Tongue (tissue), 2 donors: ENCODE measurements around the gene TNK2. TPM values are rescaled to one million over a fixed set of nuclear protein-coding genes. Genes with fewer than 3 reads are reported as not detected.
"Not testable (repeated sequence)": the region's sequence is repeated elsewhere in the genome, so short reads cannot be mapped to it uniquely, and the experiment has no call there.

ENCODE experiments used
- DNase-seq: peaks from one replicate; pipeline ENCODE4 v3.0.0-alpha.2; 2015
- total RNA-seq: library from RNA; depleted of rRNA; stranded (reverse); fragments of >200 nt; gene quantifications from one replicate; pipeline ENCODE4 v1.2.3, GENCODE V29; 2014

Gene TNK2
- total RNA-seq, 1 donor from 2014 or later = 31.4 TPM

DNA sequence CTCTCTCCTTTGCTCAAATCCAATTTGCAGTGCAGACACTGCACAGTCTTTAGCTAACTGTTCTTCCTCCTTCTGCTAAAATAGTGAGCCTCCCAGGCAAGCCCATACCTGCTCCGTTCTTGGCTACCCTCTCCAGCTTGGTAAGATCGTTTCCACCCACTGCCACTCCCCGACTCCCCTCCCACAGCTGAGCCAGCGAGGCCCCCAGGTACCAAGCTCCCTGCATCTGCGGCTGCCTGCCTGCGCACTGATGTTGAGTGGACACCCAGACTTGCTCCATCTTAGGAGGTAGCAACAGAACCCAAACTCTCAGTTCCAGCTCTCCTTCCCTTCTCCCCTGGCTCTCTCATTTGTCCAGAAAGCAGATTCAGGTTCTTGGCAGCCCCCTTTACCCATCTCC is 7.9 kb upstream of the TNK2 start:
- DNase-seq = no peak

DNA sequence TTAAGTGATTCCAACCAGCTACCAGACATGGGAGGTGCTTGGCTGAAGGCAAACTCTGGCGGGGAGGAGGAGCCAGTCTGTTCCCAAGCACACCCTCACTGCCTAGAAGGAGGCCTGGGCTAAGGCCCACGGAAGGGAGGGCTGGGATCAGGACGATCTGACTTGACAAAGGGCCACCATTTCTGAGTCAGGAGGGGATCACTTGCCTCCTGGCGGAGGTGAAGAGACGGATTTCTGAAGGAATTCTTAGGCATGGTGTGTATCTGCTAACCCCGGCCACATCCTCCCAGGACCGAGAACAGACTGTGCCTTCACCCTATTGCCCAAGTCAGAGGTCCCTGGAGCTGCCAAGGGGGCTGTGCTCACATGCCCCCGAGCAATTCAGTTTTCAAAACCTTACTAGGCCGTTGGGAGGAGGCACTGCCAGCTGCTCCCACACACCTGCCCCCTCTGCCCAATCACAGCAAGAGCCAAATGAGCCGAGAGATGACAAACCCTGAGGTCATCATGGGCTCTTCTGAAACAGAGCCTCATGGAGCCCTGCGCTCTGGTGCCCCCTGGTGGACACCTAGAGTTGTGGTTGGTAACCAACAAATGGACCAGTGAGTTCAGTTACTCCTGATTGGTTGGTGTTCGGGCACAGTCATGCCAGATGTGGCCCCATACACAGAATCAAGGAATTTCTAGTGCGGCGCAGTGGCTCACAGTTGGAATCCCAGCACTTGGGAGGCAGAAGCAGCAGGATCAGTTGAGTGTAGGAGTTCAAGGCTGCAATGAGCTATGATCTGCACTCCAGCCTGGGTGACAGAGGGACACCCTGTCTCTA is 6.5 kb upstream of the TNK2 start:
- peak; percentile 96 for DNase-seq

DNA sequence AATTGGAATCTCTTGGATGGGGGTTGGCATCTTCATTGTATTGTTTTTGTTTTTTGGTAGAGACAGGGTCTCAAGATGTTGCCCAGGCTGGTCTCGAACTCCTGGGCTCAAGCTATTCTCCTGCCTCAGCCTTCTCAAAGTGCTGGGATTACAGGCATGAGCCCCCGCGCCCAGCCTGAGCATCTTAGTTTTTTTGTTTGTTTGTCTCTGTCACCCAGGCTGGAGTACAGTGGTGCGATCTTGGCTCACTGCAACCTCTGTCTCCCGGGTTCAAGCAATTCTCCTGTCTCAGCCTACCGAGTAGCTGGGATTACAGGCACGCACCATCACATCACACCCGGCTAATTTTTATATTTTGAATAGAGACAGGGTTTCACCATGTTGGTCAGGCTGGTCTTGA is 5.8 kb upstream of the TNK2 start:
- DNase-seq = not testable (repeated sequence)

- no peak for DNase-seq
Measured at GRCh38 chr3:195913382-195913781, 5.0 kb upstream of the TNK2 start.

- DNase-seq = no peak
Measured at GRCh38 chr3:195911946-195912270, 3.6 kb upstream of the TNK2 start.

DNA sequence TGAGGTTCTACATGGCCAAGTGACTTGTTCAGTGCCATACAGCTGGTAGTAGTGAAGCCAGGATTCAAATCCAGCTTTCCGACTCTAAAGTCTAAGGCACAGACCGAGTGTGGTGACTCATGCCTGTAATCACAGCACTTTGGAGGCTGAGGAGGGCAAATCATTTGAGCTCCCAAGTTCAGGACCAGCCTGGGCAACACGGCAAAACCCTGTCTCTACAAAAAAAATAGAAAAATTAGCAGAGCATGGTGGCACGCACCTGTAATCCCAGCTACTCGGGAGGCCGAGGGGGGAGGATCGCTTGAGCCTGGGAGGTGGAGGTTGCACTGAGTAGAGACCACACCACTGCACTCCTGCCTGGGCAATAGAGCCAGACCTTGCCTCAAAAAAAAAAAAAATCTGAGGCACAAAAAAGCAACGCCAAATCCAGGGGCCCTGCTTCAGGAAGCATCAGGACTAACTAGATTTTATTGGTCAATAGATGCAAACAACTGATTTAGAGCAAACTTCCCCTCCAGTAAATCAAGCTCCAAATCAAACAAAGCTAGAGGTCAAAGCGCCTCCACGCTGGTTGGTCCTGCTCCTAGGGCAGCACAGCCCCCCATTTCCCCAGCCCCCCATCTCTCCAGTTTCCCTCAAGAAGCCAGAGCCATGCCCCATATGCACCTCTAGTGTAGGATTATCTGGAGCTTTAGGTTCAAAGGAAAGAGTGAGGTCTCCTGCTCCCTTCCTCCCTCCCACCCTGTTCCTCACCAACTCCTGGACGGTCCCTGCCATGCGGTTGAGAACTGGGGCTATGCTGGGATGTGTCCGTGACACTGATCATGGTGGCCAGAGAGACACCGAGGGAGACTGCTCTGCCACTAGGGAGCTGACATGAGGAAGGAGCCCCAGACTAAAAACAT is 2.9 kb upstream of the TNK2 start:
- DNase-seq = no peak

GRCh38 chr3:195910499-195910845 is 2.1 kb upstream of the TNK2 start:
- DNase-seq = no peak

DNA sequence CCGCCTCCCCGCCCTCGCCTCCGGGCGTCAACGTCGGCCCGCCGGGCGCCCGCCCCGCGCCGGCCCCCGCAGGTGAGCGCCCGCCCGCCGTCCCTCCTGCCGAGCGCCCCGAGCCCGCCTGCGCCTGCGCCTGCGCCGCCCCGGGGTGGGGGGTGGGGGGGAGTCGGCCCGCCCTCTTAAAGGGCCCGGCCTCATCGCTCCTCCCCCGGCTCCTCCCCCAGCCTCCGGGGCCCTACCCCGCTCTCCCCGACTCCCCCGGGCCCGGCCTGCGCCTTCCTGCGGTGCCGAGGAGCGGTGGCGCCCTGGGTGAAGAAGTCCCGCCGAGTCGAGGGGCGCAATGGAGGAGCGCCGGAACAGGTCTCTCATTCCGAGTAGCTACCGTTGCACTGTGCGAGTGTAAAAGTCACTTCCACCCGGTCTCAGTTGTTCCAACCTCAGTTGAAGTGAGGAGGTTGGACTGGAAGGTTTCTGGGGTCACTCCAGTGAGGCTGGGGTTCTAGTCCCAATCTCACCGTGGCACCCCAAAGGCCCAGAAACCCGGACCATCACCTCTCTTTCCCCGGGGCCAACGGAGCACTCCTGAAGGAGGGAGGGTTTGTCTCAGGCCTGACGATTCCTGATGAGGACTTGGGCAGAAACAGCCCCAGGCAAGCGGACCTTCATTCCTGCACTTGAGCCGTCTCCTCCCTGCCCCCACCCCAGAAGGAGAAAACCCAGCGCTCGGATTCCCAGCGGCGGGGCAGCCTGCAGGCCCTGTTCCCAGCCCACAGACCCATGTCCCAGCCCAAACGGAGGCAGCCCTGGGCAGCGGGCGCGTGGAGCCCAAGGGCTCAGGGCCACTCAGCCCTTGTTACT is 1.5 kb upstream of the TNK2 start:
- peak; percentile 92 for DNase-seq

DNA sequence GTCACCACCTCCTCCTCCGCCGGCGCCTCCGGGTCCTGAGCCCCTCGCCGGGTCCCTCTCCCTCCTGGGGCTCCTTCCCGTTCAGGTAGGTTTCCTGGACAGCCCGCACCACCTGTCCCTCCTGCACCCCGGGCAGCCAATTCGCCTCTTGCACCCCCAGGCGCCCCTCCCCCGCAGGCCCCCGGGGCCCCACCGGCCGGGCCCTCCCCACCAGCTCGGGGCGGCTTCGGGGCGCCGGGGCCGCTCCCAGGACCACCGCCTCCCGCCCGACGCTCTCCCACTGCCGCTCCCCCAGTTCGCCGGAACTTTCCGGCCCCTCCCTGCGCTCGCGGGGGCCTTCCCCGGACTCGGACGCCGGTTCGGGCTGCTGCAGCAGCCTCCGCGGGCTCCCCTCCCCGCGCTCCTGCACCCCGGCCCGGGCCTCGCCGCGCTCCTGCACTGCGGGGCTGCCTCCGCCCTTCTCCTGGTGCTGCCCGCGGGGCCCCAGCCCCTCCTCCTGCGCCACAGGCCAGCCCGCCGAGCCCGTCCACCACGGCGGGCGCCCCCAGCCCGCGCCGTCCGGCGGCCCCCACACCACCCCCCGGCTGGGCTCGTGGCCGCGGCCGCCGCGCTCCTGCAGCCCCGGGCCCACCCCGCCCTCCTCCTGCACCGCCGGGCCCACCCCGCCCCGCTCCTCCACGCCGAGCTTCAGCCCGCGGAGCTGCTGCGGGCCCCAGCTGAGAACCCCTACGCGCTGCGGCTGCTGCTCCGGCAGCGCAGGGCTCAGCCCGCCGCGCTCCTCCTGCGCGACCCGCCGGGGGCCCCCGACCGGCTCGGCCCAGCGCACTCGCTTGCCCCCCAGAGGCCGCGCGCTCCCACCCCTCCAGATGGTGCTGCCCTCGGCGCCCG is 587 bp upstream of the TNK2 start:
- peak; percentile 32 for DNase-seq

DNA sequence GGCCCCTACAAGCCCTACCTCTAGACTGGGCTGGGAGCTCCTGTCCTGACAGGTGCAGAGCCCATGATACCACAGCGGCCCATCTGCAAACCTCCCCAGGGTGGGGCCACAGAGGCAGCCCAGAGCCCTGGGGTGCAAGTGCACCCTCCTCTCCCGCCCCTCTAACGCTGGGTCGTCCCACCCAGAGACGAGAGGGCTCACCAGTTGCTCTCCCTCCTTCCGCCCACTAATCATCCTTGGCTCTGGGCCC is 742 bp downstream of the TNK2 start:
- DNase-seq = peak; percentile 87

GRCh38 chr3:195906865-195907683 is 1.3 kb downstream of the TNK2 start:
- DNase-seq = peak; percentile 66

DNA sequence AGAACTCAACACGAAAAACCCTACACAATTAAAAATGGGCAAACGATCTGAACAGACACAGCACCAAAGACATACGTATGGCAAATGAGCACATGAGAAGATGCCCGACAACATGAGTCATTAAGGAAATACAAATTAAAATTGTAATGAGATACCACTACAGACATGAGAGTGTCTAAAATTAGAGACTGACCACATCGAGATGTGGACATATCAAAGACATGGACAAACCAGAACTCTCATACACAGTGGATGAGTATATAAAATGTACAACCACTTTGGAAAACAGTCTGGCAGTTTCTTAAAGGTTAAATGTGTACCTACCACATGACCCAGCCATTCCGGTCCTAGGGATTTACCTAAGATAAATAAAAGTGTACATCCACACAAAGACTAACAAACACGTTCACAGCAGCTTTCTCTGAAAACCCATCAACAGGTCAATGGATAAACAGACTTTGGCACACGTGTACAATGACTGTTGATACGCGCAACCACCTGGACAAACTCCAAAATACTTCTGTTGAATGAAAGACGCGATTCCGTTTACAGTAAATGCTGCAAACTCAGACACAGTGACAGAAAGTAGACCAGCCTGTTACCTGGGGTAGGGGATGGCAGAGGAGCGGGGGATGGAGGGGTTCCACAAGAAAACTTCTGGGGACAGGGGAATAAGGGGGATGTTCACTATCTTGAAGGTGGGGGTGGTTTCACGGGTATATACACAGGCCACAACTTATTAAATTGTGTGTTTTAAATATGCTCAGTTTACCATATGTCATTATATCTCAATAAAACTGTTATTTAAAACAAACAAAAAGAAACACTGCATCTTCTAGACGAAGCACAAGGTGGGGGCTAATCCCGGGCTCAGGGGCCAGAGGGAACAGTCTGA is 2.1 kb downstream of the TNK2 start:
- DNase-seq = no peak

DNA sequence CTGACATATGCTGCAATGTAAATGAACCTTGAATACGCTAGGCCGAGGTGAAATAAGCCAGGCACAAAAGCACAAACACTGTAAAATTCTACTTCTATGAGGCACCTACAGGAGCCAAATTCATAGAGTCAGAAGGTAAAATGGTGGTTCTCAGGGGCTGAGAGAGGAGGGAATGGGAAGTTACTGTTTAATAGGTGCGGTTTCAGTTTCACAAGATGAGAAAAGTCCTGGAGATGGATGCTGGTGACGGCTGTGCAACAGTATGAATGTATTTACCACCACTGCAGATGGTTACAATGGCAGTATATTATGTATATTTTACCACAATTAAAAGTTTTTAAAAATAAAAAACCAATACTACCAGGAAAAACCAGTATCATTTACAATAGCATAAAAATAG is 4.0 kb downstream of the TNK2 start:
- no peak for DNase-seq

DNA sequence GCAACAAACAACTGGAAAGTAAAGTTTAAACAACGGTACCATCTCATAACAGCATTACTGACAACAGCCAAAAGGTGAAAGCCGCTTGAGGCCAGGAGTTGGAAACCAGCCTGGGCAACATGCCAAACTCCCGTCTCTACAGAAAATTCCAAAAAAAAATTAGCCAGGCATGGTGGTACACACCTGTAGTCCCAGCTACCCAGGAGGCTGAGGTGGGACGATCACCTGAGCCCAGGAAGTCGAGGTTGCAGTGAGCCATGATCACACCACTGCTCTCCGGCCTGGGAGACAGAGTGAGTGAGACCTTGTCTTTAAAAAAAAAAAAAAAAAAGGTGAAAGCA is 4.4 kb downstream of the TNK2 start:
- no peak for DNase-seq

- not testable (repeated sequence) for DNase-seq
Measured at GRCh38 chr3:195902634-195903033, 5.7 kb downstream of the TNK2 start.

DNA sequence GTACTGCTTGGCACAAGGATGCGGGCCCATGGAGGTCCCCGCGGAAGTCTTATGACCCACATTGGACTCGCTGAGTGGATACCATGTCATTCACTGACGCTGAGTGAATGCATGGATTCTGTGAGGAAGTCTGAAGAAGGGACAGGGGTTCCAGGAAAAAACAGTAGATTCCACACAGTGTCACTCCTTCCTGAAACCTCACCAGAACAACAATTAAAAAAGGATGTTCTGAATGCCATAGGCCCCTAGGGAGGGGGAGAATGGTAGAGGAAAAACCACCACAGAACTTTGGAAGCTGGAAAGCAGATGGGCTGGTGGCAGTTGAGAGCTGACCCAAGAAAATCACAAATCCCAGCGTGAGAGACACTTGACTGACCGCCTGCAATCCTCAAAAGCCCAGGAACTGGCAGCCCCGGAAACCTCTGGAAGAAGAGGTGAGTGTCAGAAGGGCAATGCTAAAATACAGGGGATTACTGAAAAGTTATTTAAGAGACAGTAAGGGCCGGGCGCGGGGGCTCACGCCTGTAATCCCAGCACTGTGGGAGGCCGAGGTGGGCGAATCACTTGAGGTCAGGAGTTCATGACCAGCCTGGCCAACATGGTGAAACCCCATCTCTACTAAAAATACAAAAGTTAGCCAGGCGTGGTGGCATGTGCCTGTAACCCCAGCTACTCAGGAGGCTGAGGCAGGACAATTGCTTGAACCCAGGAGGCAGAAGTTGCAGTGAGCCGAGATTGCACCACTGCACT is 6.3 kb downstream of the TNK2 start:
- DNase-seq = not testable (repeated sequence)

GRCh38 chr3:195900436-195901355 is 7.7 kb downstream of the TNK2 start:
- peak; percentile 67 for DNase-seq
